HFF-Myc (cell line): Measurements from ENCODE around the gene TBC1D21.

Experiments
- DNase-seq: peaks from one replicate; pipeline ENCODE4 v3.0.0-alpha.2; 2011; ENCODE audit warnings: low read depth; ENCODE audit errors: extremely low read depth
- H3K4me3 ChIP-seq: replicated peaks from 2 replicates; pipeline ENCODE4 v1.5.1; 2011; ENCODE audit warnings: low read depth, mild to moderate bottlenecking, control low read depth, low read length
- CTCF ChIP-seq: IDR thresholded peaks from 2 replicates; pipeline ENCODE4 v1.5.1; 2012; ENCODE audit warnings: mild to moderate bottlenecking, low read depth, low read length, control low read depth; ENCODE audit errors: missing control alignments

Gene TBC1D21

DNA sequence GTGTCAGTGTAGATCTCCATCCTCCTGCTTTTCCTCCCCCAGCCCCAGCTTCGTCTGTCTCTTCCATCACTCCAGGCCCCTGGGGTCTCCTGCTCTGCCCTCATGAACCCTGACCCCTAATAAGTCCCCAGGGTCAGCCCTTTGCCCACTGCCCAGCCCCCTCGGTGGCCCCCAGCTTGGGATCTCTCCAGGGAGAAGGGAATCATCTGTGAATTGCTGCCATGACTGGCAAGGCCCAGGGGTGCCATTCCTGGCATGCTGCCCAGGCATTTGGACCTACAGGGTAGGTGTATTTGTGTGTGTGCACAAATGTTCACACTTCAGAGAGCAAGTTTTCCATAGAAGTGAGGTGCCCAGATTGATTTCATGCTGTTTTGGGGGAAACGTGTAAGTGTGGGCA is 5.9 kb upstream of the TBC1D21 start:
- no peak for TF ChIP-seq CTCF
- no peak for DNase-seq

DNA sequence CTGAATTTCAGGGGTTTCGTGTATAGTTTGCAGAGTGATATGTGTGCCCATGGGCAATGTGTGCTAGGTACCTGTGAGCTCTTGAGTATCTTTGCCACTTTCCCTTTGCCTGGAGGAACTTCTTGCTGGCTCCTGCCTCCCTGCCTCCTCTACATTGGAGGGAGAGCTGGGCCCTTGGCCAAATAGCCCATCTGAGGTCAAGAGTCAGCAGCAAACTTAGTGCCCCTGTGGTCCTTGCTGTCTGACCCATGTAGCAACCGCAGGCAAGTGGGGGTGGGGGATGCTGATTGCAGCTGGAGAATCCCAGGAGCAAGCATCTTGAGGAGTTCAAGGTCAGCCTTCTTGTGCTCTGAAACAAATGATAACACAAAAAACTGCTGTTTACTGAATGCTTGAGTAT is 5.4 kb upstream of the TBC1D21 start:
- no peak overlapping the region for H3K4me3 ChIP-seq
- DNase-seq: no peak
- no peak for TF ChIP-seq CTCF

More for the DNA sequence above, 5.9 kb upstream of the TBC1D21 start:
- no peak overlapping the region for H3K4me3 ChIP-seq

- DNase-seq: no peak
- no peak overlapping the region for H3K4me3 ChIP-seq
- TF ChIP-seq CTCF: no peak
Observed at GRCh38 chr15:73869216-73869995, 4.0 kb upstream of the TBC1D21 start.

DNA sequence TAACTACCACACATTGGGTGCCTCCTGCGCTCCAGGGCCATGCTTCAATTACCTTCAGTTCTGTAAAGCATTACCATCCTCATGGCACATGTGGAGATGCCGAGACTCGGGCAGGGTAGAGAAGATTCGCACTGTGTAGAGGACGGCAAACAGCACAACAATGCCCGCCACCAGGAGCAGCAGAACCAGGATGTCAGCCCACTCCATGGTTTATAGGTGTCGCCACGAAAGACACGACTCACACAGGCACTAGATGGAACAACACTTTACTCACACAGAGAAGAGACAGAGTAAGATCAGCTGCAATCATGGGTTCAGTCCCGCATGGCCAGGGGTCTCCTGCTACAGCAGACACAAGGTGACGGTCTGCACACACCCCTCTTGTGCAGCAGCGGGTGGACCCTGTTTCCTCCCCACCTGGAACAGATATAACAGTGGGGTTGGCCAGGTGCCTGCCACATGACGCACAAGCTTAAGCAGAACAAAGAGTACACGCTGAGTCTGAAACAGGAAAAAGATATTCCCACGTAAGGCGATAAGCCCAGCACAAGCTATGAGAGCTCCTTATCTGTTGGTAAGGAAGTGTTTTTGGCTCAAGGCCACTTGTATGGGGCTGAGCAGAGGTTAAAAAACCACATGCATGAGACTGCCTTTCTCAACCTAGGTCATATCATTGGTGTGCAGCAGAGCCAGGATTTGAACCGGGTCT is 2.5 kb upstream of the TBC1D21 start:
- no peak for DNase-seq
- H3K4me3 ChIP-seq: no peak overlapping the region
- TF ChIP-seq CTCF: no peak

GRCh38 chr15:73872346-73872745 is 1.0 kb upstream of the TBC1D21 start:
- no peak for TF ChIP-seq CTCF
- no peak for DNase-seq
- no peak overlapping the region for H3K4me3 ChIP-seq

DNA sequence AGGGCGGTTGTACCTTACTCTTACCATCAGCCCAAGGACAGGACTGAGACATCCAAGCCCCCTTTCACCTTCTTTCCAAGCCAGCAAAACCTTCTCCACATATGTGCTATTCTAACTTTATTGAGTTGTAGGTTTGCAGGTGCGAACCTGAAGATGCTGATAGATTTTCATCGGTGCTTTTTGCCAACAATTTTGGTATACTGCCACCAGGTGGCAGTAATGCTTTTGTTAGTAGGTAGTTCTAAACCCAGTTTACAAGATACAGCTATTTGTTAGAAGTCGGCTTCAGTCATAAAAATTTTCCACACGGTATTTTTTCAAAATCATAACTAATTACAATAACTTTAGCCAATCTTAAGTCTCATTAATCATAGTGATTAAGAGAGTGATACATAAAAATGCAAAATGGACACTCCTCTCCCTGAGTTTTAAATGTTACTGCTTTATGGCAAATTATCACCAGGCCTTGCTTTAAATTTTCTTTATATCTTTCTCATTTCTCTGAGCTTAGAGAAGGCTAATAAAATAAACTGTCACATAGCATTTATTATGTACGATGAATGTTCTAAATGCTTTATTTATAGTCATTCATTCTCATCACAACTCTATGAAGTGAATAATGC is 636 bp downstream of the TBC1D21 start:
- TF ChIP-seq CTCF: peak; percentile 68
- no peak overlapping the region for H3K4me3 ChIP-seq
- DNase-seq: no peak
